LNCAP (cell line): Measurements from ENCODE around the gene BACE2.

Source experiments
- CTCF ChIP-seq: fragments of 450-650 bp; IDR thresholded peaks from 2 replicates; pipeline ENCODE4 v1.5.1; 2017; ENCODE audit warnings: mild to moderate bottlenecking

Gene BACE2

GRCh38 chr21:41164052-41164451 lies 3.9 kb upstream of the BACE2 start:
- TF ChIP-seq CTCF, result no peak

GRCh38 chr21:41164981-41165655 lies 2.8 kb upstream of the BACE2 start:
- TF ChIP-seq CTCF, result no peak

GRCh38 chr21:41166884-41167283 lies 1.1 kb upstream of the BACE2 start:
- no peak for TF ChIP-seq CTCF

GRCh38 chr21:41168391-41169257 lies 664 bp downstream of the BACE2 start:
- no peak for TF ChIP-seq CTCF

- no peak for TF ChIP-seq CTCF
Observed at GRCh38 chr21:41169258-41169576, 1.3 kb downstream of the BACE2 start.

GRCh38 chr21:41169701-41170100 lies 1.7 kb downstream of the BACE2 start:
- no peak for TF ChIP-seq CTCF

GRCh38 chr21:41170442-41170841 lies 2.5 kb downstream of the BACE2 start:
- peak; percentile 43 for TF ChIP-seq CTCF
